ENCODE results near the gene MAPK9. TPM values are rescaled to one million over a fixed set of nuclear protein-coding genes. Genes with fewer than 3 reads are reported as not detected.
A peak's percentile ranks its signal among the peaks of the same experiment; 100 is the strongest.

The MAPK9 gene
- total and polyA plus RNA-seq, 9 of the 15 experiments (the other 6 are each of a cell fraction or from before 2014, with no cell fraction given) = 4.8 to 58.0 (median 29.9) TPM

GRCh38 chr5:180328296-180329137 is 36.6 kb upstream of the MAPK9 start (continued):
- TF ChIP-seq ELK3 (CRISPR knock-in tag; IDR thresholded peaks at IDR 0.05) (no peak), ZNF318 (IDR thresholded peaks at IDR 0.05; ENCODE audit: borderline replicate concordance in 1 of 2, low read depth in 1 of 2) (no peak), BRCA1 (IDR thresholded peaks at IDR 0.05) (no peak), BRCA1 (CRISPR knock-in tag; IDR thresholded peaks at IDR 0.05) (no peak), ETV1 (tag; conservative IDR thresholded peaks at IDR 0.05; ENCODE audit: low read depth) (peak; percentile 60), BCOR (IDR thresholded peaks at IDR 0.05) (peak; percentile 62; the same call in 1 of the 2 replicates), ZNF395 (CRISPR knock-in tag; IDR thresholded peaks at IDR 0.05) (no peak), PRMT5 (CRISPR knock-in tag; IDR thresholded peaks at IDR 0.05) (no peak), ZFP36 (IDR thresholded peaks at IDR 0.05; ENCODE audit: low read depth, low read length, partially characterized antibody) (peak; percentile 50), NEUROD1 (IDR thresholded peaks at IDR 0.05; ENCODE audit: borderline replicate concordance, low read depth, low read length, partially characterized antibody) (peak; percentile 23), HNRNPL (IDR thresholded peaks at IDR 0.05; ENCODE audit: low read depth, low read length) (no peak), GABPB1 (CRISPR knock-in tag; IDR thresholded peaks at IDR 0.05) (0 out of 2 replicates have a peak, but pooled peaks have one; percentile 52), PHTF2 (CRISPR knock-in tag; IDR thresholded peaks at IDR 0.05) (no peak), SMC3 (conservative IDR thresholded peaks at IDR 0.05; ENCODE audit: insufficient read depth, low read depth, low read length) (peak; percentile 79), ZNF280B (CRISPR knock-in tag; IDR thresholded peaks at IDR 0.05) (no peak)

All from K562 (cell line).